Tibial artery (tissue), 4 donors: Measurements from ENCODE around the gene SERPINA3.

Experiments
- DNase-seq, 2 donors: peaks; one replicate each; pipeline ENCODE4 v3.0.0-alpha.2; 2019
- H3K27ac ChIP-seq, 2 donors: fragments of 200-600 bp; sonication (generic) in 1 of 2; 1 replicate in 1 of 2; 2 replicates in 1 of 2; pipeline ENCODE4 v1.5.1; 2018 to 2019; ENCODE audit warnings: mild to moderate bottlenecking in 1 of 2
- H3K27me3 ChIP-seq, 2 donors: fragments of 200-600 bp; sonication (generic) in 1 of 2; one replicate each; pipeline versions ENCODE4 v1.5.1 to v1.6.0; 2016 to 2019
- H3K36me3 ChIP-seq, 3 donors: fragments of 200-600 bp; sonication (generic) in 2 of 3; one replicate each; pipeline ENCODE4 v1.5.1; 2016 to 2019; ENCODE audit warnings: mild to moderate bottlenecking in 2 of 3
- H3K4me1 ChIP-seq, 4 donors: fragments of 200-600 bp; sonication (generic) in 2 of 4; 1 replicate in 3 of 4; 2 replicates in 1 of 4; pipeline ENCODE4 v1.5.1; 2016 to 2019
- H3K4me3 ChIP-seq, 2 donors: fragments of 200-600 bp; sonication (generic) in 1 of 2; 1 replicate in 1 of 2; 2 replicates in 1 of 2; pipeline ENCODE4 v1.5.1; 2018 to 2019; ENCODE audit warnings: mild to moderate bottlenecking in 2 of 2
- H3K9me3 ChIP-seq, 3 donors: fragments of 200-600 bp; sonication (generic) in 1 of 3; one replicate each; pipeline ENCODE4 v1.5.1; 2016 to 2019
- CTCF ChIP-seq, 2 experiments: fragments of 200-600 bp in 1 of 2; fragments of 450-650 bp in 1 of 2; IDR thresholded peaks; one replicate each; pipeline ENCODE4 v1.5.1; 2017 to 2019; ENCODE audit warnings: antibody characterized with exemption in 2 of 2, mild to moderate bottlenecking in 1 of 2, moderate library complexity in 1 of 2
- intact Hi-C: fragments of 100-400 bp; cut with DNase I; formaldehyde crosslinking; loops from one replicate; pipeline ENCODE4 v1.15.0; 2023; ENCODE audit warnings: low total_unique reads

Gene SERPINA3

DNA sequence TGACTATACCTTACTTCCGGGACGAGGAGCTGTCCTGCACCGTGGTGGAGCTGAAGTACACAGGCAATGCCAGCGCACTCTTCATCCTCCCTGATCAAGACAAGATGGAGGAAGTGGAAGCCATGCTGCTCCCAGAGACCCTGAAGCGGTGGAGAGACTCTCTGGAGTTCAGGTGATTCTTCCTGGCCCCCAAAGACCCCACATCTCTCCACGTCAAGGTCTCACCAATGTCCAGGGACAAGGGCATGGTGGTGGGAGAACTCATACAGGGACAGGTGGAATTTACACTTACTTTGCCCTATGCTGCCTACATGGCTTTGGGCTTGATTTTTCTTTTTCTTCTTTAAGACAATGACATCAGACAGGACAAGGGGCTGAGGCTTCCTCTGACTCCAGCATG, 7.1 kb downstream of the SERPINA3 start:
- intact Hi-C loops: no loop called here
- DNase-seq: no peak
- Histone ChIP-seq H3K4me1 (peaks cover 0 to 1% (median 0%) of the 10 kb centered on the region in 4 donors), H3K4me3 (no peak overlapping the region), H3K27ac (no peak overlapping the region), H3K27me3 (peaks cover 0 to 13% of the 10 kb centered on the region in 2 donors), H3K9me3 (peaks cover 0 to 26% (median 24%) of the 10 kb centered on the region in 3 donors), H3K36me3 (peaks cover 0 to 65% (median 28%) of the 10 kb centered on the region in 3 donors)
- no peak for TF ChIP-seq CTCF (IDR thresholded peaks at IDR 0.05)

GRCh38 chr14:94620597-94620996, 8.4 kb downstream of the SERPINA3 start:
- peak in 1 of 2 donors; percentile 16 for DNase-seq
- Histone ChIP-seq H3K27ac (no peak overlapping the region), H3K4me1 (no peaks in the 10 kb centered on the region), H3K36me3 (peaks cover 0 to 65% (median 28%) of the 10 kb centered on the region in 3 donors), H3K9me3 (peaks cover 0 to 26% (median 24%) of the 10 kb centered on the region in 3 donors), H3K4me3 (no peak overlapping the region), H3K27me3 (peaks cover 0 to 15% of the 10 kb centered on the region in 2 donors)
- no peak for TF ChIP-seq CTCF (IDR thresholded peaks at IDR 0.05)
- intact Hi-C loops: no loop called here

- H3K9me3 ChIP-seq: peaks cover 0 to 26% (median 24%) of the 10 kb centered on the region in 3 donors
- no peak overlapping the region for H3K4me3 ChIP-seq
- peaks cover 0 to 15% of the 10 kb centered on the region in 2 donors for H3K27me3 ChIP-seq
- peaks cover 0 to 58% (median 23%) of the 10 kb centered on the region in 3 donors for H3K36me3 ChIP-seq
- H3K27ac ChIP-seq: no peak overlapping the region
- TF ChIP-seq CTCF (IDR thresholded peaks at IDR 0.05): no peak
- peak in 1 of 2 donors; percentile 11 for DNase-seq
- H3K4me1 ChIP-seq: no peaks in the 10 kb centered on the region
- intact Hi-C loops: no loop called here
Observed at GRCh38 chr14:94621358-94622134, 9.4 kb downstream of the SERPINA3 start.

DNA sequence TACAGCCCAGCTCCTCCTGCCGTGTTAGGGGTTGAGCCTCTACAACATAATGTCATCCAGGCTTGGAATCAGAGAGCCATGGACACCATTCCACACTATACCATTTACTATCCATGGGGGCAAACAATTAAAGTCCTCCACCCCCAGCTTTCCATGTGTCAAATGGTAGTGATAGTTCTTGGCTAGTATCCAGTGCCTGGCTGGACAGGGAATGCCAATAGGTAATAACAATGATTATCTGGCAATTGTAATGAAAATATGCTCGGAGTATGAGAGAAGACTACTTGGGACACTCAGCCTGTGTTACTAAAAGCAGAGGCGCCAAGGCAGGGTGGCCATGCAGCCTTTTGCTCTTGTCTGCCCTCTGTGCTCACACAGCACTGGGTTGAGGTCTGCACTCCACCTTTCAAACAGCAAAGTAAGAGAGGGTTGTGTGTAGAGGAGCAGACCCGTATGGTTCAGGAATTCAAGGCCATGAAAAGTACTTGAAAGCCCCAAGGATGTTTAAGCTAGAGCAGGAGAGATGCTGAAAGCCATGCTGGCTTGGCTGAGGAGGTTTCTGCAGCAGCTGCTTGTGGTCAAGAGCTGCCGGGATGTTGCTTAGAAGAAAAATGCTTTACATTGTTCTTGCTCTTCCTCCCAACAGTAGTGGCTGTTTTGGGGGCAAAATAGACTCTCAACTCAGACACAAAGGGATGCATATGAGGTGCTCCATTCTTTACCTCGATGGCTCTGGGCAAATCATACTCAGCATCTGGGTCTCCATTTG, 10.6 kb downstream of the SERPINA3 start:
- H3K27ac ChIP-seq: no peak overlapping the region
- DNase-seq: peak in 1 of 2 donors; percentile 3
- no peak for TF ChIP-seq CTCF (IDR thresholded peaks at IDR 0.05)

GRCh38 chr14:94623422-94623809, 11.2 kb downstream of the SERPINA3 start:
- H3K27me3 ChIP-seq: peaks cover 0 to 21% of the 10 kb centered on the region in 2 donors
- H3K27ac ChIP-seq: no peak overlapping the region
- H3K36me3 ChIP-seq: peaks cover 0 to 44% (median 6%) of the 10 kb centered on the region in 3 donors
- peaks cover 0 to 11% (median 6%) of the 10 kb centered on the region in 3 donors for H3K9me3 ChIP-seq
- intact Hi-C loops: no loop called here
- no peak for TF ChIP-seq CTCF (IDR thresholded peaks at IDR 0.05)
- no peaks in the 10 kb centered on the region for H3K4me1 ChIP-seq
- peak in 1 of 2 donors; percentile 11 for DNase-seq
- H3K4me3 ChIP-seq: no peak overlapping the region

More for the DNA sequence above, 10.6 kb downstream of the SERPINA3 start:
- Histone ChIP-seq H3K4me1 (no peaks in the 10 kb centered on the region), H3K36me3 (peaks cover 0 to 46% (median 12%) of the 10 kb centered on the region in 3 donors), H3K4me3 (no peak overlapping the region), H3K27me3 (peaks cover 0 to 21% of the 10 kb centered on the region in 2 donors), H3K9me3 (peaks cover 0 to 17% (median 12%) of the 10 kb centered on the region in 3 donors)
- intact Hi-C loops: no loop called here
